ENCODE measurements around the gene TCN1. TPM values are rescaled to one million over a fixed set of nuclear protein-coding genes. Genes with fewer than 3 reads are reported as not detected.

The TCN1 gene
- total and polyA plus RNA-seq, 2 of the 8 experiments (the other 6 are each of a cell fraction or from before 2014, with no cell fraction given): not detected

DNA sequence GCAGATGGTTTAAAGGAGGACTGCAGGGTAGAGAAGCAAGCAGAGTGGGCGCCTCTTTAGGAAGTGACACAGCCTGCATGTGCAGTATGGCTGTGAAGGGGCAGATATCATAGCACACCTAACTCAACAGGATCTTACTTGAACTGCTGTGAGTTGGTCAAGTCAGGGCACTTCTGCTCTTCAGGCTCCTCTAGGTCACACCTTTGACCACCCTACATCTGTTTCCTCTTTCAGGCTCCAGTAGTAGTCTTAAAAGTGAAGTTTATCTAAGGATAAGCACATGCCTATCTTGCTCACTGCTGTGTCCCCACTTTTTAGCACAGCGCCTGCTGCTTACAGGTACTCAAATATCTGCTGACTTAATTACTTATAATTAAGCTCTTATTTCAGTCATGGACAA is 62.2 kb downstream of the TCN1 start (continued):
- TF ChIP-seq JUND (IDR thresholded peaks at IDR 0.05; ENCODE audit: low read length): no peak

Other genes starting within 250 kb of the TCN1 start
- 33.4 and 33.9 TPM in 2 replicates for gene PATL1, start 197.4 kb downstream of the TCN1 start, total RNA-seq (2021; fragmentation: NEBNext Ultra II Directional; extraction: Animal tissue kit (Norgen Biotek cat#: 25700))
- 23.1 and 30.4 TPM in 2 replicates for gene PATL1, start 197.4 kb downstream of the TCN1 start, polyA plus RNA-seq (2011; rRNA removed)
- not detected in 2 replicates for gene OR10V1, start 152.6 kb downstream of the TCN1 start, total RNA-seq (2021; fragmentation: NEBNext Ultra II Directional; extraction: Animal tissue kit (Norgen Biotek cat#: 25700))
- gene OR10V1, start 152.6 kb downstream of the TCN1 start, polyA plus RNA-seq (2011; rRNA removed): not detected in 2 replicates
- 56.1 and 56.2 TPM in 2 replicates for gene STX3, start 111.1 kb downstream of the TCN1 start, total RNA-seq (2021; fragmentation: NEBNext Ultra II Directional; extraction: Animal tissue kit (Norgen Biotek cat#: 25700))
- 43.0 and 50.5 TPM in 2 replicates for gene STX3, start 111.1 kb downstream of the TCN1 start, polyA plus RNA-seq (2011; rRNA removed)
- 76.8 and 79.8 TPM in 2 replicates for gene MRPL16, start 55.7 kb downstream of the TCN1 start, total RNA-seq (2021; fragmentation: NEBNext Ultra II Directional; extraction: Animal tissue kit (Norgen Biotek cat#: 25700))
- 69.2 and 72.3 TPM in 2 replicates for gene MRPL16, start 55.7 kb downstream of the TCN1 start, polyA plus RNA-seq (2011; rRNA removed)
- not detected in 2 replicates for gene CBLIF, start 21.0 kb downstream of the TCN1 start, total RNA-seq (2021; fragmentation: NEBNext Ultra II Directional; extraction: Animal tissue kit (Norgen Biotek cat#: 25700))
- not detected in 2 replicates for gene CBLIF, start 21.0 kb downstream of the TCN1 start, polyA plus RNA-seq (2011; rRNA removed)
- not detected in 2 replicates for gene OOSP3, start 12.3 kb upstream of the TCN1 start, total RNA-seq (2021; fragmentation: NEBNext Ultra II Directional; extraction: Animal tissue kit (Norgen Biotek cat#: 25700))
- not detected in 2 replicates for gene OOSP3, start 12.3 kb upstream of the TCN1 start, polyA plus RNA-seq (2011; rRNA removed)
- gene OOSP1, start 71.9 kb upstream of the TCN1 start, total RNA-seq (2021; fragmentation: NEBNext Ultra II Directional; extraction: Animal tissue kit (Norgen Biotek cat#: 25700)): not detected in 2 replicates
- not detected in 2 replicates for gene OOSP1, start 71.9 kb upstream of the TCN1 start, polyA plus RNA-seq (2011; rRNA removed)
- gene OOSP4A, start 97.5 kb upstream of the TCN1 start, total RNA-seq (2021; fragmentation: NEBNext Ultra II Directional; extraction: Animal tissue kit (Norgen Biotek cat#: 25700)): not detected in 2 replicates
- gene OOSP4A, start 97.5 kb upstream of the TCN1 start, polyA plus RNA-seq (2011; rRNA removed): not detected in 2 replicates
- not detected in 2 replicates for gene OOSP4B, start 150.7 kb upstream of the TCN1 start, total RNA-seq (2021; fragmentation: NEBNext Ultra II Directional; extraction: Animal tissue kit (Norgen Biotek cat#: 25700))
- not detected in 2 replicates for gene OOSP4B, start 150.7 kb upstream of the TCN1 start, polyA plus RNA-seq (2011; rRNA removed)
- not detected in 2 replicates for gene OOSP2, start 173.9 kb upstream of the TCN1 start, total RNA-seq (2021; fragmentation: NEBNext Ultra II Directional; extraction: Animal tissue kit (Norgen Biotek cat#: 25700))
- gene OOSP2, start 173.9 kb upstream of the TCN1 start, polyA plus RNA-seq (2011; rRNA removed): not detected in 2 replicates
- gene MS4A3, start 190.2 kb upstream of the TCN1 start, total RNA-seq (2021; fragmentation: NEBNext Ultra II Directional; extraction: Animal tissue kit (Norgen Biotek cat#: 25700)): not detected in 2 replicates
- gene MS4A3, start 190.2 kb upstream of the TCN1 start, polyA plus RNA-seq (2011; rRNA removed): not detected in 2 replicates
- not detected in 2 replicates for gene MS4A2, start 222.2 kb upstream of the TCN1 start, total RNA-seq (2021; fragmentation: NEBNext Ultra II Directional; extraction: Animal tissue kit (Norgen Biotek cat#: 25700))
- not detected in 2 replicates for gene MS4A2, start 222.2 kb upstream of the TCN1 start, polyA plus RNA-seq (2011; rRNA removed)

All from H1 (cell line).